K562 (cell line): Measurements from ENCODE around the gene SFI1. TPM values are rescaled to one million over a fixed set of nuclear protein-coding genes. Genes with fewer than 3 reads are reported as not detected.

ENCODE experiments used
- HMBOX1 ChIP-seq: sonication (generic); IDR thresholded peaks from 2 replicates; pipeline ENCODE4 v1.6.1; 2016
- MEF2A ChIP-seq: IDR thresholded peaks from 2 replicates; pipeline ENCODE4 v1.6.1; 2011; ENCODE audit warnings: low read depth, mild to moderate bottlenecking, low read length, moderate library complexity; ENCODE audit not compliant: control insufficient read depth
- ZNF395 ChIP-seq: fragments of 200-800 bp; sonication (Bioruptor generic); IDR thresholded peaks from 2 replicates; pipeline ENCODE4 v1.6.1; 2017; ENCODE audit warnings: missing genetic modification characterization, missing compliant biosample characterization
- ZNF639 ChIP-seq, 2 experiments: fragments of 200-800 bp in 1 of 2; sonication (Bioruptor generic) in 1 of 2; sonication (generic) in 1 of 2; formaldehyde crosslinking in 1 of 2; IDR thresholded peaks in 1 of 2; conservative IDR thresholded peaks in 1 of 2; 2 replicates each; pipeline versions ENCODE4 v1.5.0 to v1.6.1; 2016 to 2020; ENCODE audit warnings: missing compliant biosample characterization in 1 of 2, missing genetic modification characterization in 1 of 2, missing genetic modification reagents in 1 of 2
- ZNF740 ChIP-seq, 3 experiments: fragments of 200-800 bp in 1 of 3; sonication (Bioruptor generic) in 1 of 3; sonication (generic) in 1 of 3; formaldehyde crosslinking in 1 of 3; IDR thresholded peaks; 2 replicates each; pipeline versions ENCODE4 v1.6.1 to v1.8.0; 2016 to 2022; ENCODE audit warnings: mild to moderate bottlenecking in 2 of 3, missing compliant biosample characterization in 2 of 3, missing genetic modification characterization in 2 of 3, missing genetic modification reagents in 1 of 3
- polyA plus RNA-seq, 8 experiments: library from polyadenylated mRNA; depleted of rRNA in 4 of 8; stranded (reverse) in 5 of 8; unstranded in 3 of 8; fragments of >200 nt; fragmentation: Nextera tagmentation in 2 of 8; fragmentation: Illumina TruSeq in 1 of 8; extraction: Ambion mirVana in 2 of 8; extraction: Trizol in 1 of 8; gene quantifications; 2 replicates each; pipeline versions ENCODE4 v1.2.1 to v1.2.3, GENCODE V29; 2011 to 2014; ENCODE audit warnings: inconsistent platforms in 1 of 8, missing spikeins in 1 of 8
- total RNA-seq, 7 experiments: library from RNA; depleted of rRNA in 6 of 7; stranded (reverse); fragments of >200 nt in 6 of 7; fragmentation: Illumina TruSeq in 2 of 7; extraction: Trizol in 2 of 7; gene quantifications; 2 replicates each; pipeline versions ENCODE4 v1.2.1 to v1.2.3, GENCODE V29; 2011 to 2021; ENCODE audit warnings: low replicate concordance in 1 of 7

SFI1 gene
- total and polyA plus RNA-seq, 9 of the 15 experiments (the other 6 are each of a cell fraction or from before 2014, with no cell fraction given) = 3.0 to 25.6 (median 14.1) TPM

- TF ChIP-seq ZNF740 (CRISPR knock-in tag; IDR thresholded peaks at IDR 0.05) (no peak), ZNF740 (tag; IDR thresholded peaks at IDR 0.05) (no peak), MEF2A (no peak), ZNF395 (0 out of 2 replicates have a peak, but pooled peaks have one; percentile 43), HMBOX1 (peak; percentile 69), ZNF639 (CRISPR knock-in tag; conservative IDR thresholded peaks at IDR 0.05 in 1 of 2, IDR thresholded peaks at IDR 0.05 in 1 of 2) (peak in 1 of 2 experiments; percentile 27; a peak in 1 of 4 replicates)
Measured at GRCh38 chr22:31603081-31603525, 106.8 kb downstream of the SFI1 start (continued).
